Neural crest cell (in vitro differentiated cells): ENCODE measurements around the gene ANK3. TPM values are rescaled to one million over a fixed set of nuclear protein-coding genes. Genes with fewer than 3 reads are reported as not detected.

ENCODE experiments used
- DNase-seq: peaks from one replicate; pipeline ENCODE4 v3.0.0; 2021; ENCODE audit warnings: low read depth, mixed read lengths, low spot score
- H3K27ac Mint-ChIP-seq: one replicate; pipeline ENCODE4 v1.8.0; 2021; ENCODE audit warnings: mild to moderate bottlenecking, mixed read lengths; ENCODE audit not compliant: unreplicated experiment
- H3K27me3 Mint-ChIP-seq: 2 replicates; pipeline ENCODE4 v1.8.0; 2021; ENCODE audit warnings: low read depth, mild to moderate bottlenecking, mixed read lengths
- H3K36me3 Mint-ChIP-seq: 2 replicates; pipeline ENCODE4 v1.8.0; 2021; ENCODE audit warnings: low read depth, mild to moderate bottlenecking, mixed read lengths
- H3K4me1 Mint-ChIP-seq: 2 replicates; pipeline ENCODE4 v1.8.0; 2021; ENCODE audit warnings: mixed read lengths
- H3K4me3 Mint-ChIP-seq: one replicate; pipeline ENCODE4 v1.8.0; 2021; ENCODE audit warnings: mild to moderate bottlenecking, mixed read lengths
- H3K9me3 Mint-ChIP-seq: 2 replicates; pipeline ENCODE4 v1.8.0; 2021; ENCODE audit warnings: mixed read lengths
- total RNA-seq: library from RNA; stranded (reverse); gene quantifications from 2 replicates; pipeline ENCODE4 v1.2.1, GENCODE V29; 2021
- TF ChIP-seq, protein P1 (sequence below): fragments of 200-600 bp; sonication (generic); conservative IDR thresholded peaks from 2 replicates; pipeline ENCODE4 v1.5.0; 2021; ENCODE audit warnings: antibody characterized with exemption, mild to moderate bottlenecking

Gene ANK3
- total RNA-seq, 1 donor from 2014 or later = 45.2 TPM

DNA sequence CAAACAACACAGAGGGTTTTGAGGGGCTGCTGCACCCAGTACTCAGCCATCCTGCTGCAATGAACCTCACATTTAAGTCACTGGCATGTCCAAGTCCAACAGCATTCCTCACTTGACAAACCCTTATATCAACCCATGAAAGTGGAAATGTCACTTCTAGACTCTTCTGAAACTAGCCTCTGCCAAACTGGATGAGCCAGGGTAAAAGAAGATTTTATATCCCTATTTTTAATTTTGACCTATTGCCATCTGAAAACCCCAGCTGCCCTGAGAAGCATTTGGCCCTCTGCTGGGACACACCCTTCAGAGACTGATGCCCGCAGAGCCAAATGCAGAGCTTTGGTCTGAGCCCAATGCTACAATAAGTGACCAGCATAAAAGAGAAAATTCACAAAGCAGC, 201.1 kb downstream of the ANK3 start:
- DNase-seq = no peak
- Mint-ChIP-seq H3K27ac (no peak overlapping the region), H3K9me3 (peaks cover 5% of the 10 kb centered on the region), H3K27me3 (no peaks in the 10 kb centered on the region), H3K36me3 (peaks cover 2% of the 10 kb centered on the region), H3K4me3 (no peak overlapping the region), H3K4me1 (no peaks in the 10 kb centered on the region)
- TF ChIP-seq, protein P1, sequence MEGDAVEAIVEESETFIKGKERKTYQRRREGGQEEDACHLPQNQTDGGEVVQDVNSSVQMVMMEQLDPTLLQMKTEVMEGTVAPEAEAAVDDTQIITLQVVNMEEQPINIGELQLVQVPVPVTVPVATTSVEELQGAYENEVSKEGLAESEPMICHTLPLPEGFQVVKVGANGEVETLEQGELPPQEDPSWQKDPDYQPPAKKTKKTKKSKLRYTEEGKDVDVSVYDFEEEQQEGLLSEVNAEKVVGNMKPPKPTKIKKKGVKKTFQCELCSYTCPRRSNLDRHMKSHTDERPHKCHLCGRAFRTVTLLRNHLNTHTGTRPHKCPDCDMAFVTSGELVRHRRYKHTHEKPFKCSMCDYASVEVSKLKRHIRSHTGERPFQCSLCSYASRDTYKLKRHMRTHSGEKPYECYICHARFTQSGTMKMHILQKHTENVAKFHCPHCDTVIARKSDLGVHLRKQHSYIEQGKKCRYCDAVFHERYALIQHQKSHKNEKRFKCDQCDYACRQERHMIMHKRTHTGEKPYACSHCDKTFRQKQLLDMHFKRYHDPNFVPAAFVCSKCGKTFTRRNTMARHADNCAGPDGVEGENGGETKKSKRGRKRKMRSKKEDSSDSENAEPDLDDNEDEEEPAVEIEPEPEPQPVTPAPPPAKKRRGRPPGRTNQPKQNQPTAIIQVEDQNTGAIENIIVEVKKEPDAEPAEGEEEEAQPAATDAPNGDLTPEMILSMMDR = no peak

DNA sequence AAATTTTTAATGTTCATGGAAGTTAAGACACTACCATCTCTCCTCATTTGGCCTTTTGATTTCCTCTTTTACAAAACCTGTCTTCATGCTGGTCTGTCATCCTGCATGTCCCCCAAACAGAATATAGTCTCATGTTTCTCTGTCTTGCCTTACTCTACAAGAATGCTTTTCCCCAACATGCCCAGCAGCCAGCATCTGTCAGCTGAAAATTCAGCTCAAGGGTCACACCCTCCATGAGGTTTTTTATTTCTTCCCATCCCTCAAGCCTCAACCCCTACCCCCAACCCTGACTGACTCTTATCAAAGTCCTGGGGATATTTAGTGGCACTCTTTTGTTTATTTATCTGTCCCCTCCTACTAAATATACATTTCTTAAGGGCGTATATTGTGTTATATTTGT, 202.0 kb downstream of the ANK3 start:
- H3K27me3 Mint-ChIP-seq = no peaks in the 10 kb centered on the region

DNA sequence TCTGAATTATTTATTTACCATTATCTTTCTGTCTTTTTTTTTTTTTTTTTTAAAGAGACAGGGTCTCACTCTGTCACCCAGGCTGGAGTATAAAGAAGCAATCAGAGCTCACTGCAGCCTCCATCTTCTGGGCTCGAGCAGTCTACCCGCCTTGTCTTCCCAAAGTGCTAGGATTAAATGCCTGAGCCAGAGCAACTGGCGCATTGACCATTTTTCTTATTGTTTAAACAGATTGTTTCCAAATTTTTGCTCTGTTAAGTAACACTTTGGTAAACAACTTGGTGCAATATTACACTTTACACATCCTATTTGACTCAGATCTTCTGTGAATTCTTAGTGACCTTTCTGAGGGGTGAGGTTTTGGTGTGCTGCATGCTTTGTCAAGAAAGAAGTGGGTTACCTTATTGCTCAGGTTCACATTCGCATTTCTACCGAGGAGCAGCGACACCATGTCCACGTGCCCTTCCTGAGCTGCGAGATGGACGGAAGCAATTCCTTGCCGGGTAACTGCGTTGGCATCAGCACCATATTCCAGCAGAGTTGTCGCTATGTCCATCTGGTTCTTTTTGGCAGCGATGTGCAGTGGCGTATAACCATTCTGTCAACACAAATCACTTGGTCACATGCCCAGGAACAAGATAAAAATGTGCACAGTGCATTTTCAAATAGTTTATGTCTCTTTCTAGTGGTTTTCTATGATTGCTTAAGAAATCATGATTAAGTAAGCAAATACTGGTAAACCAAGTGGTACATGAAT, 203.2 kb downstream of the ANK3 start:
- Mint-ChIP-seq H3K27me3 (no peaks in the 10 kb centered on the region), H3K4me1 (no peaks in the 10 kb centered on the region), H3K9me3 (peaks cover 5% of the 10 kb centered on the region), H3K36me3 (peaks cover 2% of the 10 kb centered on the region), H3K27ac (no peak overlapping the region), H3K4me3 (no peak overlapping the region)
- TF ChIP-seq, protein P1 = no peak
- DNase-seq = no peak

More for the DNA sequence above, 202.0 kb downstream of the ANK3 start:
- no peak for DNase-seq
- TF ChIP-seq, protein P1 = no peak
- Mint-ChIP-seq H3K36me3 (peaks cover 2% of the 10 kb centered on the region), H3K4me3 (no peak overlapping the region), H3K9me3 (peaks cover 5% of the 10 kb centered on the region), H3K27ac (no peak overlapping the region), H3K4me1 (no peaks in the 10 kb centered on the region)

DNA sequence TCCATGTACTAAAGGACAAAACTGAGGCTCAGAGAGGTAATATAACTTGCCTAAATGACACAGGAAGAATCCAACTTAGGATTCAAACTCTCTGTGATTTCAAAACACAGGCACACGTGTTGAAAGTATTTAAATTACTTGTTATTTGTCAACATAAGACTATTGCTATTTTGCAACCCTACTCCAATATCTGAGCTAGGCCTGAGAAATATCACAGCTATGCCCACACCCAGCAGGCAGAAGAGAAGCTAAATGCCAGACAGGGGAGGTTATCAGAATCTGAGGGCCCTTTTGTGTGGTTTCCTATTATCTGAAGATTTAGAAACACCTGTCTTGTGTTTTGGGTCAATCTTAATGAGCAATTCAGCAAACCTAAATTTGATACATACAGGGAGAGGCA, 204.3 kb downstream of the ANK3 start:
- Mint-ChIP-seq H3K9me3 (no peaks in the 10 kb centered on the region), H3K4me1 (no peaks in the 10 kb centered on the region), H3K27ac (no peak overlapping the region), H3K4me3 (no peak overlapping the region), H3K36me3 (peaks cover 2% of the 10 kb centered on the region), H3K27me3 (no peaks in the 10 kb centered on the region)
- no peak for DNase-seq
- TF ChIP-seq, protein P1 = no peak

DNA sequence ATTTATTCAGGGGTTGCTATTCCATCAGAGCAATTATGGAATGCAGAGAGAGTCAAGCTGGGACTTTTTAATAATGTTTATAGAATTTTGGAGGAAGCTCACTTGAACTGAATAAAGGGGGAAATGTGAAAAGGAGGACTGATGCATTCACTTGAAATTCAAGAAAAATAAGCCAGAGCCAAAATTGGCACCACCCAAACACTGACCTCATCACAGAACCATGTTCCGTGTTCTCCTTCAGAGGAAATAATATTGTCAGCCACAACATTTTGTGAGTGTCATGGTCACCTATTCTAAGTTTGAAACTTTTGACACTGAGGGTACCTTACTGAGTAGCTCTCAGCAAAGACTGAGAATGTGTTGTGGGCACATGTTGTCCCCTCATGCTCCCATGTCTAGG, 207.0 kb downstream of the ANK3 start:
- Mint-ChIP-seq H3K9me3 (no peaks in the 10 kb centered on the region), H3K27ac (no peak overlapping the region), H3K36me3 (no peaks in the 10 kb centered on the region)

More for the DNA sequence above, 207.0 kb downstream of the ANK3 start:
- Mint-ChIP-seq H3K4me3 (no peak overlapping the region), H3K27me3 (no peaks in the 10 kb centered on the region), H3K4me1 (no peaks in the 10 kb centered on the region)
- no peak for DNase-seq
- TF ChIP-seq, protein P1 = no peak
